MM.1S (cell line): Measurements from ENCODE around the gene KIF21B.

ENCODE experiments used
- DNase-seq: peaks from one replicate; pipeline ENCODE4 v3.0.0-alpha.2; 2015
- H2AFZ ChIP-seq: fragments of 300-600 bp; sonication (generic); 2 replicates; pipeline ENCODE4 v1.6.0; 2016; ENCODE audit warnings: antibody characterized with exemption, low read length
- H3F3A ChIP-seq: fragments of 300-600 bp; sonication (generic); 2 replicates; pipeline ENCODE4 v1.6.1; 2016; ENCODE audit warnings: mild to moderate bottlenecking, antibody characterized with exemption, low read length, moderate library complexity, mixed read lengths; ENCODE audit not compliant: insufficient read depth
- H3K27ac ChIP-seq: fragments of 300-600 bp; sonication (generic); 2 replicates; pipeline ENCODE4 v1.5.1; 2016; ENCODE audit warnings: mild to moderate bottlenecking, low read length
- H3K27me3 ChIP-seq: fragments of 300-600 bp; sonication (generic); replicated peaks from 2 replicates; pipeline ENCODE4 v1.6.0; 2016; ENCODE audit warnings: low read length; ENCODE audit not compliant: insufficient read depth
- H3K36me3 ChIP-seq: fragments of 300-600 bp; sonication (generic); replicated peaks from 2 replicates; pipeline ENCODE4 v1.6.1; 2016; ENCODE audit warnings: mild to moderate bottlenecking, low read length, mixed read lengths; ENCODE audit not compliant: insufficient read depth
- H3K4me1 ChIP-seq: fragments of 300-600 bp; sonication (generic); 2 replicates; pipeline ENCODE4 v1.6.1; 2016; ENCODE audit warnings: low read length, mixed read lengths
- H3K4me2 ChIP-seq: fragments of 300-600 bp; sonication (generic); 2 replicates; pipeline ENCODE4 v1.6.0; 2016; ENCODE audit warnings: low read depth, low read length
- H3K4me3 ChIP-seq: fragments of 300-600 bp; sonication (generic); 2 replicates; pipeline ENCODE4 v1.5.1; 2016; ENCODE audit warnings: low read length, mixed read lengths
- H3K79me2 ChIP-seq: fragments of 300-600 bp; sonication (generic); 2 replicates; pipeline ENCODE4 v1.6.1; 2016; ENCODE audit warnings: mixed run types, low read length, mixed read lengths
- H3K9ac ChIP-seq: fragments of 300-600 bp; sonication (generic); 2 replicates; pipeline ENCODE4 v1.6.1; 2016; ENCODE audit warnings: low read length, mixed read lengths
- H3K9me2 ChIP-seq: fragments of 300-600 bp; sonication (generic); replicated peaks from 2 replicates; pipeline ENCODE4 v1.6.1; 2016; ENCODE audit warnings: mild to moderate bottlenecking, low read length, mixed read lengths; ENCODE audit not compliant: insufficient read depth
- H3K9me3 ChIP-seq: fragments of 300-600 bp; sonication (generic); replicated peaks from 2 replicates; pipeline ENCODE4 v1.6.1; 2016; ENCODE audit warnings: mild to moderate bottlenecking, low read length, mixed read lengths; ENCODE audit not compliant: insufficient read depth
- H4K20me1 ChIP-seq: fragments of 300-600 bp; sonication (generic); 2 replicates; pipeline ENCODE4 v1.6.1; 2016; ENCODE audit warnings: mild to moderate bottlenecking, low read length, moderate library complexity, mixed read lengths; ENCODE audit not compliant: insufficient read depth
- EZH2 ChIP-seq: fragments of 300-600 bp; sonication (generic); optimal IDR thresholded peaks from 2 replicates; pipeline ENCODE3; 2017; ENCODE audit warnings: low read depth, mild to moderate bottlenecking, antibody characterized with exemption, low read length, mixed read lengths
- EZH2phosphoT487 ChIP-seq: fragments of 300-600 bp; sonication (generic); IDR thresholded peaks from 2 replicates; pipeline ENCODE4 v1.6.1; 2018; ENCODE audit warnings: antibody characterized with exemption, low read length
- TF ChIP-seq, protein P1 (sequence below): fragments of 300-600 bp; sonication (generic); IDR thresholded peaks from 2 replicates; pipeline ENCODE4 v1.5.1; 2016; ENCODE audit warnings: antibody characterized with exemption, low read length, mixed read lengths

The KIF21B gene

DNA sequence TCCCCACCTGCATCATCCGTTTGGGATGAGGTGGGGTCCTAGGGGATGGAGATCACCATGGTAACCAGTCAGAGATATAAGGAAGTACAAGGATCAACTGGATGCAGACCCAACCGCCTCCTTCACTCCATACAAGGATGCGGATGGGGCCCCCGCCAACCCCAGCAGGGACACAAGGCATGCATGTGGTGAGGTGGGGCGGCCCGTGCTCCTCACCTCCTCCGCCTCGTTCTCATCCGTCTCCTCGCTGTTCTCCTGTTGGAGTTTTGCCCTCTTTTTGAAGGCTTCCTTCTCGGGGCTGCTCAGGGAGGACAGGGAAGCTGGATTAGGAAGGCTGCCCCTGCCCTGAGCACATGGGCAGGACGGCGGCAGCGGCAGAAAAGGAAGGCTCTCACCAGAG is 23.8 kb downstream of the KIF21B start:
- Histone ChIP-seq H3K36me3 (peaks cover 8% of the 10 kb centered on the region; the same call in 1 of the 2 replicates), H4K20me1 (no peaks in the 10 kb centered on the region), H3K9ac (no peak overlapping the region), H3K9me3 (no peaks in the 10 kb centered on the region), H3K4me1 (no peaks in the 10 kb centered on the region), H3K4me2 (no peak overlapping the region), H3K4me3 (no peak overlapping the region), H3K27me3 (no peaks in the 10 kb centered on the region), H3K27ac (no peak overlapping the region), H3K79me2 (no peaks in the 10 kb centered on the region), H3K9me2 (no peaks in the 10 kb centered on the region), H3F3A (no peaks in the 10 kb centered on the region), H2AFZ (no peak overlapping the region)
- no peak for TF ChIP-seq EZH2
- TF ChIP-seq, protein P1, sequence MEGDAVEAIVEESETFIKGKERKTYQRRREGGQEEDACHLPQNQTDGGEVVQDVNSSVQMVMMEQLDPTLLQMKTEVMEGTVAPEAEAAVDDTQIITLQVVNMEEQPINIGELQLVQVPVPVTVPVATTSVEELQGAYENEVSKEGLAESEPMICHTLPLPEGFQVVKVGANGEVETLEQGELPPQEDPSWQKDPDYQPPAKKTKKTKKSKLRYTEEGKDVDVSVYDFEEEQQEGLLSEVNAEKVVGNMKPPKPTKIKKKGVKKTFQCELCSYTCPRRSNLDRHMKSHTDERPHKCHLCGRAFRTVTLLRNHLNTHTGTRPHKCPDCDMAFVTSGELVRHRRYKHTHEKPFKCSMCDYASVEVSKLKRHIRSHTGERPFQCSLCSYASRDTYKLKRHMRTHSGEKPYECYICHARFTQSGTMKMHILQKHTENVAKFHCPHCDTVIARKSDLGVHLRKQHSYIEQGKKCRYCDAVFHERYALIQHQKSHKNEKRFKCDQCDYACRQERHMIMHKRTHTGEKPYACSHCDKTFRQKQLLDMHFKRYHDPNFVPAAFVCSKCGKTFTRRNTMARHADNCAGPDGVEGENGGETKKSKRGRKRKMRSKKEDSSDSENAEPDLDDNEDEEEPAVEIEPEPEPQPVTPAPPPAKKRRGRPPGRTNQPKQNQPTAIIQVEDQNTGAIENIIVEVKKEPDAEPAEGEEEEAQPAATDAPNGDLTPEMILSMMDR, result no peak
- TF ChIP-seq EZH2phosphoT487, result no peak
- no peak for DNase-seq

GRCh38 chr1:200998323-200998722 is 25.2 kb downstream of the KIF21B start:
- Histone ChIP-seq H3F3A (no peaks in the 10 kb centered on the region), H3K9me3 (no peaks in the 10 kb centered on the region), H3K27me3 (no peaks in the 10 kb centered on the region), H3K4me2 (no peak overlapping the region), H3K9me2 (no peaks in the 10 kb centered on the region), H4K20me1 (no peaks in the 10 kb centered on the region), H3K79me2 (no peaks in the 10 kb centered on the region), H2AFZ (no peak overlapping the region), H3K9ac (no peak overlapping the region), H3K4me3 (no peak overlapping the region), H3K4me1 (no peaks in the 10 kb centered on the region), H3K36me3 (peaks cover 8% of the 10 kb centered on the region; the same call in 1 of the 2 replicates), H3K27ac (no peak overlapping the region)
- DNase-seq, result no peak
- TF ChIP-seq EZH2phosphoT487, result no peak
- TF ChIP-seq EZH2, result no peak
- TF ChIP-seq, protein P1, result no peak

DNA sequence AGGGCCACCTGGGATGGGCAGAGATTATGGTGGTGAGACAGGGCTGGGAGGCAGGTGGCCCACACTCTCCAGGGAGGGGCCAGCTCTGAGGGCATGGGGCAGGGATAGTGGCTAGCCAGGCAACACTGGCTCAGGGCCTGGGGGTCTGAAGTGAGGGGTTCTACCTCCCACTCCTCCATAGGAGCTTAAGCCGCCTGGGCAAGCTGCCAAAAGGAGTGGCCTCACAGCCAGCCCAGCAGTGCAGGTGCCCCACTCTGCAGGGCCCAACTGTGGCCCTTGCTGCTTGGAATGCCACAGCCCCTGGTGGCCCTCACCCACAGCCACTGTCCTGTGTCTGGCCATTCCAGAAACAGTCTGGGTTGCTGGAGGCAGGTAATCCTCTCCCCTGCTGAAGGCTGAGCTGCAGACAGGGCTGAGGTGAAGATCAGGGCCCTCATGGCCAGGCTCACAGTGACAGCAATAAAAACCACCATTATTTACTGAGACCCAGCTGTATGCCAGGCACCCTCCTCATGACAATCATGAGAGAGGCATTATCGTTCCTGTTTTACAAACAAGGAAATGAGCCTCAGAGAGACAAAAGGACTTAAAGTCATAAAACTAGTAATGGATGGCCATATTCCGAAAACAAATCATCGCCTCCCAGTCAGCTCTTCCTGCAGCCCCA is 31.0 kb downstream of the KIF21B start:
- no peak overlapping the region for H3K27ac ChIP-seq
- no peak overlapping the region for H2AFZ ChIP-seq
- H3K4me2 ChIP-seq, result no peak overlapping the region
- no peaks in the 10 kb centered on the region for H3K9me2 ChIP-seq
- no peaks in the 10 kb centered on the region for H3K27me3 ChIP-seq
- H3K79me2 ChIP-seq, result no peaks in the 10 kb centered on the region
- H3K9me3 ChIP-seq, result no peaks in the 10 kb centered on the region
- TF ChIP-seq EZH2, result no peak
- no peak for TF ChIP-seq EZH2phosphoT487
- TF ChIP-seq, protein P1, result no peak
- H3K36me3 ChIP-seq, result peaks cover 18% of the 10 kb centered on the region; the same call in 1 of the 2 replicates
- no peaks in the 10 kb centered on the region for H4K20me1 ChIP-seq
- no peak overlapping the region for H3K4me3 ChIP-seq
- no peak for DNase-seq
- no peaks in the 10 kb centered on the region for H3K4me1 ChIP-seq
- no peak overlapping the region for H3K9ac ChIP-seq
- no peaks in the 10 kb centered on the region for H3F3A ChIP-seq
